DMS79 treated with DMSO at 0.1 percent for 48 hours (cell line): ENCODE data around the gene COA4.
"Not testable (repeated sequence)": the region's sequence is repeated elsewhere in the genome, so short reads cannot be mapped to it uniquely, and the experiment has no call there.

Source experiments
- DNase-seq: peaks from one replicate; lab custom pipeline; 2025; lab: John Stamatoyannopoulos, UW

The COA4 gene

GRCh38 chr11:73876424-73877310, at the start of gene COA4, which contains the start of gene PAAF1:
Gene COA4, minus strand, starts transcription at chr11:73876846. Its CDS starts 3,468 bp downstream, at chr11:73873378.
Gene PAAF1, plus strand, starts transcription at chr11:73876999. Its CDS starts 23 bp downstream, at chr11:73877022.
- peak; percentile 99 for DNase-seq

GRCh38 chr11:73921180-73921579, 44.5 kb upstream of the COA4 start:
- no peak for DNase-seq

GRCh38 chr11:73916435-73916834, 39.8 kb upstream of the COA4 start:
- DNase-seq = no peak

GRCh38 chr11:73914284-73914683, 37.6 kb upstream of the COA4 start:
- no peak for DNase-seq

GRCh38 chr11:73913472-73913871, 36.8 kb upstream of the COA4 start:
- DNase-seq = no peak

GRCh38 chr11:73912026-73912425, 35.4 kb upstream of the COA4 start:
- DNase-seq = no peak

- DNase-seq = no peak
Observed at GRCh38 chr11:73907191-73907590, 30.5 kb upstream of the COA4 start.

- no peak for DNase-seq
Observed at GRCh38 chr11:73902303-73902702, 25.7 kb upstream of the COA4 start.

- DNase-seq = no peak
Observed at GRCh38 chr11:73894725-73895335, 18.2 kb upstream of the COA4 start.

GRCh38 chr11:73893041-73893440, 16.4 kb upstream of the COA4 start:
- DNase-seq = no peak

- DNase-seq = no peak
Observed at GRCh38 chr11:73889536-73889935, 12.9 kb upstream of the COA4 start.

GRCh38 chr11:73889019-73889418, 12.4 kb upstream of the COA4 start:
- DNase-seq = no peak

GRCh38 chr11:73888244-73888643, 11.6 kb upstream of the COA4 start:
- DNase-seq = no peak

GRCh38 chr11:73883856-73884255, 7.2 kb upstream of the COA4 start:
- DNase-seq = no peak

- not testable (repeated sequence) for DNase-seq
Observed at GRCh38 chr11:73880449-73880848, 3.8 kb upstream of the COA4 start.

- DNase-seq = no peak
Observed at GRCh38 chr11:73878771-73879170, 2.1 kb upstream of the COA4 start.

GRCh38 chr11:73875840-73876239, 806 bp downstream of the COA4 start:
- no peak for DNase-seq

- DNase-seq = no peak
Observed at GRCh38 chr11:73875380-73875779, 1.3 kb downstream of the COA4 start.

- DNase-seq = no peak
Observed at GRCh38 chr11:73872749-73873357, 3.8 kb downstream of the COA4 start.

GRCh38 chr11:73870261-73870660, 6.4 kb downstream of the COA4 start:
- DNase-seq = no peak

- DNase-seq = peak; percentile 73
Observed at GRCh38 chr11:73869332-73869949, 7.2 kb downstream of the COA4 start.

GRCh38 chr11:73866586-73866996, 10.1 kb downstream of the COA4 start:
- DNase-seq = no peak
